HG02884 (cell line): ENCODE measurements around the gene KDM5C.

Experiments
- ATAC-seq: cut with Tn5 transposase; IDR thresholded peaks from one replicate; pipeline ENCODE4 v1.9.1; 2021; ENCODE audit warnings: mild to moderate bottlenecking, moderate library complexity; ENCODE audit not compliant: unreplicated experiment

Gene KDM5C

GRCh38 chrX:53251307-53251706, 26.3 kb upstream of the KDM5C start:
- no peak for ATAC-seq

GRCh38 chrX:53250556-53250955, 25.5 kb upstream of the KDM5C start:
- ATAC-seq, result no peak

GRCh38 chrX:53249408-53250042, 24.5 kb upstream of the KDM5C start:
- ATAC-seq, result no peak

GRCh38 chrX:53247928-53248327, 22.9 kb upstream of the KDM5C start:
- ATAC-seq, result no peak

GRCh38 chrX:53246231-53246630, 21.2 kb upstream of the KDM5C start:
- ATAC-seq, result no peak

GRCh38 chrX:53244610-53245009, 19.6 kb upstream of the KDM5C start:
- no peak for ATAC-seq

GRCh38 chrX:53242310-53242709, 17.3 kb upstream of the KDM5C start:
- no peak for ATAC-seq

- no peak for ATAC-seq
These were observed 16.6 kb upstream of the KDM5C start for GRCh38 chrX:53241558-53241957.

GRCh38 chrX:53239474-53239873, 14.5 kb upstream of the KDM5C start:
- ATAC-seq, result no peak

- no peak for ATAC-seq
These were observed 12.0 kb upstream of the KDM5C start for GRCh38 chrX:53237056-53237455.

GRCh38 chrX:53236025-53236679, 11.1 kb upstream of the KDM5C start:
- no peak for ATAC-seq

GRCh38 chrX:53235566-53235965, 10.6 kb upstream of the KDM5C start:
- no peak for ATAC-seq

- no peak for ATAC-seq
These were observed 9.5 kb upstream of the KDM5C start for GRCh38 chrX:53234484-53234883.

- ATAC-seq, result no peak
These were observed 8.5 kb upstream of the KDM5C start for GRCh38 chrX:53233536-53233935.

- no peak for ATAC-seq
These were observed 5.1 kb upstream of the KDM5C start for GRCh38 chrX:53230116-53230515.

- no peak for ATAC-seq
These were observed 2.3 kb upstream of the KDM5C start for GRCh38 chrX:53227224-53227765.

GRCh38 chrX:53223955-53224859, 800 bp downstream of the KDM5C start:
- no peak for ATAC-seq

- ATAC-seq, result no peak
These were observed 1.8 kb downstream of the KDM5C start for GRCh38 chrX:53223068-53223693.

GRCh38 chrX:53211391-53211978, 13.5 kb downstream of the KDM5C start:
- ATAC-seq, result no peak

- ATAC-seq, result no peak
These were observed 28.3 kb downstream of the KDM5C start for GRCh38 chrX:53196678-53197077.

GRCh38 chrX:53195401-53195800, 29.6 kb downstream of the KDM5C start:
- ATAC-seq, result no peak
